Astrocyte (in vitro differentiated cells and primary cell): Measurements from ENCODE around the gene RCAN2. TPM values are rescaled to one million over a fixed set of nuclear protein-coding genes. Genes with fewer than 3 reads are reported as not detected.

Experiments
- DNase-seq: peaks from one replicate; pipeline ENCODE4 v3.0.0-alpha.2; 2010; ENCODE audit warnings: low read depth
- FAIRE-seq: peaks from 2 replicates; lab custom pipeline; 2011; peaks lifted over from hg19 to GRCh38; lab: Jason Lieb, UNC
- H2AFZ ChIP-seq: 2 replicates; pipeline ENCODE4 v1.6.0; 2012; ENCODE audit warnings: low read depth, low read length, inconsistent platforms
- H3K27ac ChIP-seq: 2 replicates; pipeline ENCODE4 v1.5.1; 2011; ENCODE audit warnings: low read depth, low read length, inconsistent platforms
- H3K27me3 ChIP-seq: 2 replicates; pipeline ENCODE4 v1.6.0; 2011; ENCODE audit warnings: low read length, inconsistent platforms; ENCODE audit not compliant: insufficient read depth
- H3K36me3 ChIP-seq: 2 replicates; pipeline ENCODE4 v1.5.1; 2011; ENCODE audit warnings: low read length, inconsistent platforms; ENCODE audit not compliant: insufficient read depth
- H3K4me1 ChIP-seq: 2 replicates; pipeline ENCODE4 v1.5.1; 2011; ENCODE audit warnings: low read length, inconsistent platforms; ENCODE audit not compliant: insufficient read depth
- H3K4me2 ChIP-seq: 2 replicates; pipeline ENCODE4 v1.6.0; 2012; ENCODE audit warnings: low read length, inconsistent platforms
- H3K4me3 ChIP-seq: 2 replicates; pipeline ENCODE4 v1.5.1; 2011; ENCODE audit warnings: low read depth, mild to moderate bottlenecking, low read length, inconsistent platforms; ENCODE audit not compliant: insufficient read depth
- H3K79me2 ChIP-seq: 2 replicates; pipeline ENCODE4 v1.6.0; 2012; ENCODE audit warnings: mild to moderate bottlenecking, low read length, inconsistent platforms; ENCODE audit not compliant: insufficient read depth
- H3K9ac ChIP-seq: 2 replicates; pipeline ENCODE4 v1.6.0; 2012; ENCODE audit warnings: mild to moderate bottlenecking, low read length, inconsistent platforms
- H3K9me3 ChIP-seq: 2 replicates; pipeline ENCODE4 v1.5.1; 2012; ENCODE audit warnings: low read depth, mild to moderate bottlenecking, low read length, inconsistent platforms; ENCODE audit not compliant: insufficient read depth
- H4K20me1 ChIP-seq: 2 replicates; pipeline ENCODE4 v1.6.0; 2012; ENCODE audit warnings: low read length, inconsistent platforms; ENCODE audit not compliant: insufficient read depth
- H3K27ac Mint-ChIP-seq: one replicate; pipeline ENCODE4 v1.8.0; 2021; ENCODE audit warnings: mild to moderate bottlenecking, mixed read lengths; ENCODE audit not compliant: unreplicated experiment
- H3K27me3 Mint-ChIP-seq: one replicate; pipeline ENCODE4 v1.8.0; 2021; ENCODE audit warnings: low read depth, mixed read lengths; ENCODE audit not compliant: unreplicated experiment
- H3K36me3 Mint-ChIP-seq: one replicate; pipeline ENCODE4 v1.8.0; 2021; ENCODE audit warnings: low read depth, mixed read lengths; ENCODE audit not compliant: unreplicated experiment
- H3K4me1 Mint-ChIP-seq: one replicate; pipeline ENCODE4 v1.8.0; 2021; ENCODE audit warnings: low read depth, mixed read lengths; ENCODE audit not compliant: unreplicated experiment
- H3K4me3 Mint-ChIP-seq: one replicate; pipeline ENCODE4 v1.8.0; 2021; ENCODE audit warnings: mild to moderate bottlenecking, moderate library complexity, mixed read lengths; ENCODE audit not compliant: unreplicated experiment
- H3K9me3 Mint-ChIP-seq: one replicate; pipeline ENCODE4 v1.8.0; 2021; ENCODE audit warnings: mild to moderate bottlenecking, mixed read lengths; ENCODE audit not compliant: unreplicated experiment
- EZH2 ChIP-seq: IDR thresholded peaks from 2 replicates; pipeline ENCODE4 v1.6.1; 2012; ENCODE audit warnings: mild to moderate bottlenecking, low read length, inconsistent platforms; ENCODE audit not compliant: insufficient read depth
- total RNA-seq: library from RNA; stranded (reverse); gene quantifications from 2 replicates; pipeline ENCODE4 v1.2.1, GENCODE V29; 2021
- TF ChIP-seq, protein P1 (sequence below): IDR thresholded peaks from 2 replicates; pipeline ENCODE4 v1.5.1; 2011; ENCODE audit warnings: low read depth, mild to moderate bottlenecking, inconsistent platforms, low read length, moderate library complexity; ENCODE audit not compliant: insufficient read depth

The RCAN2 gene
- total RNA-seq, 1 donor from 2014 or later, result 10.6 TPM

DNA sequence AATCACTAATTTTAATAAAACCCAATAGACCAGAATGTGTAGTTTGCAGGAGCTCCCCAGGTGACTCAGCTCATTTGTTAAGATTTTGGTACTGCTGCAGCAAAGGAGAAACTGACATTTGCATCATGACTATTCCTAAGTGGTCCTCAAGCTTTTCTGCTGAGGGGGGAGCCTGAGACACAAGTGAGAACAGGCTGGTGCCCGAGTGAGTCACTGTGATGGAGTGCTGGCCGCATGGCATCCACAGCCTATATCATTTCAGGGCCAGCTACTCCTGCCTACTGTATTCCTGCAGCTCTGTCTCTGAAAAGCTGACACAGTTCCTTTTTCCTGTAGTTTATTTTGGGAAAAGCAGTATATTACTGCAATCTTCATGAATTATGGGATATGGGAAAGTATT is 206.8 kb downstream of the RCAN2 start:
- Mint-ChIP-seq H3K4me1 (peaks cover 4% of the 10 kb centered on the region), H3K27me3 (peaks cover 5% of the 10 kb centered on the region), H3K27ac (no peak overlapping the region), H3K9me3 (no peaks in the 10 kb centered on the region), H3K36me3 (no peaks in the 10 kb centered on the region), H3K4me3 (no peak overlapping the region)
- no peak overlapping the region for H3K4me2 ChIP-seq
- no peak overlapping the region for H3K27ac ChIP-seq
- no peaks in the 10 kb centered on the region for H3K4me1 ChIP-seq
- H3K27me3 ChIP-seq, result peaks cover 3% of the 10 kb centered on the region
- FAIRE-seq (no peak), DNase-seq (no peak)
- H3K9me3 ChIP-seq, result no peaks in the 10 kb centered on the region
- H4K20me1 ChIP-seq, result no peaks in the 10 kb centered on the region
- no peak for TF ChIP-seq EZH2
- TF ChIP-seq, protein P1, sequence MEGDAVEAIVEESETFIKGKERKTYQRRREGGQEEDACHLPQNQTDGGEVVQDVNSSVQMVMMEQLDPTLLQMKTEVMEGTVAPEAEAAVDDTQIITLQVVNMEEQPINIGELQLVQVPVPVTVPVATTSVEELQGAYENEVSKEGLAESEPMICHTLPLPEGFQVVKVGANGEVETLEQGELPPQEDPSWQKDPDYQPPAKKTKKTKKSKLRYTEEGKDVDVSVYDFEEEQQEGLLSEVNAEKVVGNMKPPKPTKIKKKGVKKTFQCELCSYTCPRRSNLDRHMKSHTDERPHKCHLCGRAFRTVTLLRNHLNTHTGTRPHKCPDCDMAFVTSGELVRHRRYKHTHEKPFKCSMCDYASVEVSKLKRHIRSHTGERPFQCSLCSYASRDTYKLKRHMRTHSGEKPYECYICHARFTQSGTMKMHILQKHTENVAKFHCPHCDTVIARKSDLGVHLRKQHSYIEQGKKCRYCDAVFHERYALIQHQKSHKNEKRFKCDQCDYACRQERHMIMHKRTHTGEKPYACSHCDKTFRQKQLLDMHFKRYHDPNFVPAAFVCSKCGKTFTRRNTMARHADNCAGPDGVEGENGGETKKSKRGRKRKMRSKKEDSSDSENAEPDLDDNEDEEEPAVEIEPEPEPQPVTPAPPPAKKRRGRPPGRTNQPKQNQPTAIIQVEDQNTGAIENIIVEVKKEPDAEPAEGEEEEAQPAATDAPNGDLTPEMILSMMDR, result no peak
- no peaks in the 10 kb centered on the region for H3K79me2 ChIP-seq
- no peak overlapping the region for H2AFZ ChIP-seq
- H3K4me3 ChIP-seq, result no peak overlapping the region
- H3K36me3 ChIP-seq, result no peaks in the 10 kb centered on the region
- H3K9ac ChIP-seq, result no peak overlapping the region

DNA sequence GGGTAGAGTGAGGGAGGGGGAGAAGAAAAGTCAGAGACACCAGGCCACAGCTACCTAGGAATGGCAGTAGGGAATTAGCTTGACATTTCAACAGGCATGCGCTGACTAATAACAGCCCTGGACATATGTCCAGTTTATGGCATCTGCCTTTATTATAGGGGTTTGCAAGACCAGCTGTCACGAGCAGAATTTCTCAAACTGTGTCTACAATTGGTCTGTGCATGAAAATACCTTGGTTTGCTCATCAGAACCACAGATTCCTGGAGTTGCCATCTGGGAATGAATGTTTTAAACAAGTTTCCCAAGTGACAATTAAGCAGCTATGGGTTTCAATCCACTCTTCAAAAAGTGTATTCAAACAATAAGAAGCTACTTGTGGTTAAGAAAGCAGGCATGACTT is 210.1 kb downstream of the RCAN2 start:
- DNase-seq (no peak), FAIRE-seq (no peak)
- H3K4me2 ChIP-seq, result no peak overlapping the region
- TF ChIP-seq, protein P1, result no peak
- no peak for TF ChIP-seq EZH2
- no peak overlapping the region for H3K4me3 ChIP-seq
- H3K36me3 Mint-ChIP-seq, result no peaks in the 10 kb centered on the region
- no peak overlapping the region for H3K27ac Mint-ChIP-seq
- H3K4me3 Mint-ChIP-seq, result no peak overlapping the region
- H3K27me3 ChIP-seq, result peaks cover 3% of the 10 kb centered on the region
- H4K20me1 ChIP-seq, result no peaks in the 10 kb centered on the region
- H3K4me1 ChIP-seq, result no peaks in the 10 kb centered on the region
- H3K27ac ChIP-seq, result no peak overlapping the region
- H3K36me3 ChIP-seq, result no peaks in the 10 kb centered on the region
- H3K9ac ChIP-seq, result no peak overlapping the region
- H3K27me3 Mint-ChIP-seq, result no peaks in the 10 kb centered on the region
- no peaks in the 10 kb centered on the region for H3K9me3 ChIP-seq
- no peak overlapping the region for H2AFZ ChIP-seq
- no peaks in the 10 kb centered on the region for H3K9me3 Mint-ChIP-seq
- H3K4me1 Mint-ChIP-seq, result peaks cover 4% of the 10 kb centered on the region
- H3K79me2 ChIP-seq, result no peaks in the 10 kb centered on the region

DNA sequence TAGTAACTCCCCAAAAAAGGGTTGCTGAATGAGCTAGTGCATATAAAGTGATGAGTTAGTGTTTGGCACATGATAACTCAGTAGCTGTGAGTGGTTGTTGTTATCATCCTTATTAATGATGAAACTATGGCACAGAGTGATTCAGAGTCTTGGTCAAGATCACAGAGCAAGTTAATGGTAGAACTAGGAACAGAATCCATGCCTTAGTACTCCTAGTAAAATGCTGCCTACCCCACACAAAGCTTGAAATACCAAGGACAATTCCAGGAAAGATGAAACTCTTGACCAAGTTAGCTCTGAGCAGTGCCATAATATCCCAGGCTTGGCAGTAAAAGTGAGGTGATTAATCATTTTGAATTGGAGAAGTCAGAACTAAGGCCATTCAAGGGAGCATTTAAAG is 211.4 kb downstream of the RCAN2 start:
- no peak overlapping the region for H3K27ac Mint-ChIP-seq
- no peaks in the 10 kb centered on the region for H3K36me3 ChIP-seq
- TF ChIP-seq EZH2, result no peak
- TF ChIP-seq, protein P1, result no peak
- FAIRE-seq (no peak), DNase-seq (peak; percentile 19)
- no peak overlapping the region for H3K27ac ChIP-seq
- no peaks in the 10 kb centered on the region for H4K20me1 ChIP-seq
- H3K4me3 ChIP-seq, result no peak overlapping the region
- peaks cover 3% of the 10 kb centered on the region for H3K27me3 ChIP-seq
- H3K9ac ChIP-seq, result no peak overlapping the region
- no peaks in the 10 kb centered on the region for H3K4me1 ChIP-seq
- no peaks in the 10 kb centered on the region for H3K27me3 Mint-ChIP-seq
- peaks cover 4% of the 10 kb centered on the region for H3K4me1 Mint-ChIP-seq
- no peaks in the 10 kb centered on the region for H3K36me3 Mint-ChIP-seq
- H3K9me3 ChIP-seq, result no peaks in the 10 kb centered on the region
- H2AFZ ChIP-seq, result no peak overlapping the region
- no peaks in the 10 kb centered on the region for H3K79me2 ChIP-seq
- peaks cover 2% of the 10 kb centered on the region for H3K9me3 Mint-ChIP-seq
- no peak overlapping the region for H3K4me2 ChIP-seq
- H3K4me3 Mint-ChIP-seq, result no peak overlapping the region
